Measurements from ENCODE around the gene KCNK3.

KCNK3 gene

DNA sequence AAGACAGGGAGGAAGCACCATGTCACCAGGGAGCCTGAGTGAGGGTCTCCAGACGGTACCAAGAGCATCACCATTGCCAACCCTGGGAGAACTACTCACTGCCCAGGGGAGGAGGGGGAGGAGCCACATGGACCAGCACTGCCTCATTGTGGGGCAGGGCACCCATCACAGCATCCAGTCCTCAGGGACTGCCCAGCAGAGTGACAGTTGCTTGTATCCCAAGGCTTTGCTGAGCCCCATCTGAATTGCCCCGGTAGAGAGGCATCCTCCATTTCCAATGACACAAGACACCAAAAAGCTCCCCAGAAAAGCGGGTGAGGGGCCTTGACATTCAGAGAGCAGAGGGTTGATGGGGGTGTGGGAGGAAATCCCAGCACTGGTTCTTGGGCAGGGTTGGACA, 44.5 kb upstream of the KCNK3 start:
- H3K14ac ChIP-seq (ENCODE audit: low read length in 2 of 2) = no peak overlapping the region
- H3K18ac ChIP-seq (ENCODE audit: low read depth in 1 of 2, low read length in 2 of 2) = no peak overlapping the region
- no peak overlapping the region for H2BK15ac ChIP-seq (ENCODE audit: low read depth, poor library complexity, severe bottlenecking)

DNA sequence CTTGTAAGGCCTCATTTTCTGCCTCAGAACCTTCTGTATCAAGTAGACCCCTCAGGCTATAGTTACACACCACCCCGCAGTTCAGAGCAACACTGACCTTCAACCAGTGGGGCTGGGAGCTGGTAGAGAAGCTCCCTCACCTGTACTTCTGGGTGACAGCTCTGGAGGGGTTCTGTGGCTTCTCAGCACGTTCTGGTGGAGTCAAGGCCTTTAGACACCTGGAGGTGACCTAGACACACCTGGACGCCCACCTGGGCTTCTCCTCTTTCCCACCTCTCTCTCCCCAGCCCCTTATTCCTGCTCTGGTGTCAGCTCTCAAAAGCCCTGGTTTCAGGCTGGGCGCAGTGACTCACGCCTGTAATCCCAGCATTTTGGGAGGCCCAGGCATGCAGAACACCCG, 44.0 kb upstream of the KCNK3 start:
- no peak for DNase-seq
- Histone ChIP-seq H2AFZ (ENCODE audit: low read depth, low read length) (no peak overlapping the region), H3K18ac (ENCODE audit: low read depth in 1 of 2, low read length in 2 of 2) (peak overlapping the region in 1 of 2 experiments; percentile 70), H3K4me1 (ENCODE audit: control insufficient read depth, insufficient read depth, low read depth, low read length) (no peaks in the 10 kb centered on the region), H3K9me3 (ENCODE audit: control insufficient read depth, low read length) (no peaks in the 10 kb centered on the region), H4K8ac (ENCODE audit: low read length) (no peak overlapping the region), H3K4me3 (ENCODE audit: insufficient read depth in 1 of 2, low read depth in 1 of 2, low read length in 2 of 2) (no peak overlapping the region), H3K4me2 (ENCODE audit: low read length, poor library complexity, severe bottlenecking) (no peak overlapping the region), H4K91ac (ENCODE audit: low read length) (no peak overlapping the region), H3K23ac (ENCODE audit: low read length in 2 of 2) (peak overlapping the region in 1 of 2 experiments; percentile 41), H3K27ac (ENCODE audit: low read length, poor library complexity, severe bottlenecking) (no peak overlapping the region), H3K4ac (ENCODE audit: low read depth in 1 of 2, low read length in 2 of 2) (no peak overlapping the region), H2BK12ac (ENCODE audit: low read length in 2 of 2) (no peak overlapping the region), H2BK15ac (ENCODE audit: low read depth, poor library complexity, severe bottlenecking) (no peak overlapping the region), H2BK120ac (ENCODE audit: low read depth, low read length) (no peak overlapping the region), H3K79me1 (replicated peaks; ENCODE audit: low read length, poor library complexity, severe bottlenecking) (no peaks in the 10 kb centered on the region), H2BK5ac (ENCODE audit: low read depth, low read length, poor library complexity, severe bottlenecking) (no peak overlapping the region), H3K27me3 (ENCODE audit: control insufficient read depth in 1 of 2, insufficient read depth in 1 of 2, low read length in 2 of 2) (peaks cover 65 to 76% of the 10 kb centered on the region in 2 experiments), H3K14ac (ENCODE audit: low read length in 2 of 2) (no peak overlapping the region), H3K36me3 (ENCODE audit: control insufficient read depth in 1 of 2, insufficient read depth in 2 of 2, low read depth in 1 of 2, low read length in 2 of 2) (no peaks in the 10 kb centered on the region), H3K9ac (ENCODE audit: low read length) (no peak overlapping the region), H2AK5ac (ENCODE audit: low read length, severe bottlenecking) (no peak overlapping the region)
- 78% methylated on average over 6 of the region's 6 CpGs for WGBS

More for the DNA sequence above, 44.5 kb upstream of the KCNK3 start:
- no peak overlapping the region for H2AK5ac ChIP-seq (ENCODE audit: low read length, severe bottlenecking)
- H3K9ac ChIP-seq (ENCODE audit: low read length) = no peak overlapping the region
- H3K4me1 ChIP-seq (ENCODE audit: control insufficient read depth, insufficient read depth, low read depth, low read length) = no peaks in the 10 kb centered on the region
- peaks cover 67 to 75% of the 10 kb centered on the region in 2 experiments for H3K27me3 ChIP-seq (ENCODE audit: control insufficient read depth in 1 of 2, insufficient read depth in 1 of 2, low read length in 2 of 2)
- H3K23ac ChIP-seq (ENCODE audit: low read length in 2 of 2) = peak overlapping the region in 1 of 2 experiments; percentile 41
- no peak overlapping the region for H3K27ac ChIP-seq (ENCODE audit: low read length, poor library complexity, severe bottlenecking)
- H3K36me3 ChIP-seq (ENCODE audit: control insufficient read depth in 1 of 2, insufficient read depth in 2 of 2, low read depth in 1 of 2, low read length in 2 of 2) = no peaks in the 10 kb centered on the region
- H2BK12ac ChIP-seq (ENCODE audit: low read length in 2 of 2) = peak overlapping the region in 1 of 2 experiments; percentile 25
- no peak overlapping the region for H3K4me2 ChIP-seq (ENCODE audit: low read length, poor library complexity, severe bottlenecking)
- no peaks in the 10 kb centered on the region for H3K79me1 ChIP-seq (replicated peaks; ENCODE audit: low read length, poor library complexity, severe bottlenecking)
- H2BK5ac ChIP-seq (ENCODE audit: low read depth, low read length, poor library complexity, severe bottlenecking) = no peak overlapping the region
- DNase-seq = no peak
- H3K4ac ChIP-seq (ENCODE audit: low read depth in 1 of 2, low read length in 2 of 2) = no peak overlapping the region
- H2AFZ ChIP-seq (ENCODE audit: low read depth, low read length) = no peak overlapping the region
- WGBS = 87% methylated on average over 3 of the region's 3 CpGs
- H3K9me3 ChIP-seq (ENCODE audit: control insufficient read depth, low read length) = no peaks in the 10 kb centered on the region
- no peak overlapping the region for H4K8ac ChIP-seq (ENCODE audit: low read length)
- no peak overlapping the region for H4K91ac ChIP-seq (ENCODE audit: low read length)
- H3K4me3 ChIP-seq (ENCODE audit: insufficient read depth in 1 of 2, low read depth in 1 of 2, low read length in 2 of 2) = no peak overlapping the region
- no peak overlapping the region for H2BK120ac ChIP-seq (ENCODE audit: low read depth, low read length)

DNA sequence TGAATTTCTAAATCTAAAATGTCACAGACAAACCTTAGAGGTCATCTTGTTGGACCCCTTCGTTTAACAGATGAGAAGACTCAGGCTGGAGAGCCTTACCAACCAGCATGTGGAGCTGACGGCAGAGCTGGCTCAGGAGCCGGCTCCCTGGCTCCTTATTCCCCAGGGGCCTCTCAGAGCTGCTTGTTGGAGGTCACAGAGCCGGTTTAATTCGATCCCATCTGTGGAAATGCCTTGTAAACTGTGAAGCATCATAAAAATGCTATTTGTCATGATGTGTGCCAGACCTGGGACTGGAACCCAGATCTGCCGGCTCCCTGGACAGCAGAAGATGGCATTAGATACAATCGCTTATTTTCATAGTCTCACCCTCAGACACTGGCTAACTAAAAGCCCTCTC, 43.2 kb upstream of the KCNK3 start:
- H2BK120ac ChIP-seq (ENCODE audit: low read depth, low read length) = no peak overlapping the region
- H3K9me3 ChIP-seq (ENCODE audit: control insufficient read depth, low read length) = no peaks in the 10 kb centered on the region
- H2BK12ac ChIP-seq (ENCODE audit: low read length in 2 of 2) = no peak overlapping the region
- no peak overlapping the region for H3K4me2 ChIP-seq (ENCODE audit: low read length, poor library complexity, severe bottlenecking)
- no peak overlapping the region for H3K4me3 ChIP-seq (ENCODE audit: insufficient read depth in 1 of 2, low read depth in 1 of 2, low read length in 2 of 2)
- H2BK5ac ChIP-seq (ENCODE audit: low read depth, low read length, poor library complexity, severe bottlenecking) = no peak overlapping the region
- no peak overlapping the region for H4K8ac ChIP-seq (ENCODE audit: low read length)
- H3K4me1 ChIP-seq (ENCODE audit: control insufficient read depth, insufficient read depth, low read depth, low read length) = no peaks in the 10 kb centered on the region
- no peak overlapping the region for H3K9ac ChIP-seq (ENCODE audit: low read length)
- no peak for DNase-seq
- H3K27me3 ChIP-seq (ENCODE audit: control insufficient read depth in 1 of 2, insufficient read depth in 1 of 2, low read length in 2 of 2) = peaks cover 60 to 82% of the 10 kb centered on the region in 2 experiments
- no peak overlapping the region for H3K18ac ChIP-seq (ENCODE audit: low read depth in 1 of 2, low read length in 2 of 2)
- peak overlapping the region; percentile 66 for H2BK15ac ChIP-seq (ENCODE audit: low read depth, poor library complexity, severe bottlenecking)
- H3K27ac ChIP-seq (ENCODE audit: low read length, poor library complexity, severe bottlenecking) = no peak overlapping the region
- H3K14ac ChIP-seq (ENCODE audit: low read length in 2 of 2) = no peak overlapping the region
- no peak overlapping the region for H4K91ac ChIP-seq (ENCODE audit: low read length)
- H3K79me1 ChIP-seq (replicated peaks; ENCODE audit: low read length, poor library complexity, severe bottlenecking) = no peaks in the 10 kb centered on the region
- no peak overlapping the region for H2AK5ac ChIP-seq (ENCODE audit: low read length, severe bottlenecking)
- no peak overlapping the region for H2AFZ ChIP-seq (ENCODE audit: low read depth, low read length)
- no peak overlapping the region for H3K23ac ChIP-seq (ENCODE audit: low read length in 2 of 2)
- no peak overlapping the region for H3K4ac ChIP-seq (ENCODE audit: low read depth in 1 of 2, low read length in 2 of 2)
- H3K36me3 ChIP-seq (ENCODE audit: control insufficient read depth in 1 of 2, insufficient read depth in 2 of 2, low read depth in 1 of 2, low read length in 2 of 2) = no peaks in the 10 kb centered on the region
- 48% methylated on average over 7 of the region's 7 CpGs for WGBS

DNA sequence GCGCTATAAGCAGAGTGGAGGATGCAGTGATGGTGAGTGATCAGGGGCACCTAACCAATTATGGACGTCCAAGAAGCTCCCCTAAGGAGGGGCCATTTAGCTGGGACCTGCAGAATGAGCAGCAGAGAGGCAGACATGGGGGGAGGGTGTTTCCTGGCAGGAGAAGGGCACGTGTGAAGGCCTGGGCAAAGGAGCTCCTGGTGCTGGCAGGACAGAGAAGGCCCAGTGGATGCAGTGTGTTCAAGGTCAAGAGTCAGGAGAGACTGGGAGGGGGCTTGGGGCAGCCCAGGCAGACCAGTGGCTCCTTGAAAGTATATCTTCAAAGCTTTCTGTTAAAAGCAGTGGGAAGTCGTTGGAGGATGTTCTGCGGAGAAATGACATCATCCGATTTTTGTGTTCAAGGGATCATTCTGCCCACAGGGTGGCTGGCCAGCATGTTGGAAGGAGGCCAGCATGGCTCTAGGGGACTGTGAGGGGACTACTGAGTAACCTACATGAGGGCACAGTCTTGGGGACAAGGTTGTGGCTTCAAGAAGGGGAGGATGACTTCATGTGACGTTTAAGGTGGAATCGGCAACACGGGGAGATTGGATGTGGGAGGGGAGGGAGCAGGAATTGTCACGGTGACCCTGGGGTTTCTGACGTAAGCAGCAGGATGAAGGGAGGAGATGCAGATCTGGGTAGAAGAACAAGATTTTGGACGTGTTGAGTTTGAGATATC, 42.4 kb upstream of the KCNK3 start:
- Histone ChIP-seq H3K4ac (ENCODE audit: low read depth in 1 of 2, low read length in 2 of 2) (no peak overlapping the region), H2BK120ac (ENCODE audit: low read depth, low read length) (no peak overlapping the region), H3K27ac (ENCODE audit: low read length, poor library complexity, severe bottlenecking) (no peak overlapping the region), H3K79me1 (replicated peaks; ENCODE audit: low read length, poor library complexity, severe bottlenecking) (no peaks in the 10 kb centered on the region), H3K4me2 (ENCODE audit: low read length, poor library complexity, severe bottlenecking) (no peak overlapping the region), H3K14ac (ENCODE audit: low read length in 2 of 2) (no peak overlapping the region), H2BK12ac (ENCODE audit: low read length in 2 of 2) (no peak overlapping the region), H3K4me3 (ENCODE audit: insufficient read depth in 1 of 2, low read depth in 1 of 2, low read length in 2 of 2) (no peak overlapping the region), H3K27me3 (ENCODE audit: control insufficient read depth in 1 of 2, insufficient read depth in 1 of 2, low read length in 2 of 2) (peaks cover 53 to 81% of the 10 kb centered on the region in 2 experiments), H3K4me1 (ENCODE audit: control insufficient read depth, insufficient read depth, low read depth, low read length) (no peaks in the 10 kb centered on the region), H4K8ac (ENCODE audit: low read length) (no peak overlapping the region), H2AFZ (ENCODE audit: low read depth, low read length) (no peak overlapping the region), H3K23ac (ENCODE audit: low read length in 2 of 2) (no peak overlapping the region), H2BK5ac (ENCODE audit: low read depth, low read length, poor library complexity, severe bottlenecking) (no peak overlapping the region), H4K91ac (ENCODE audit: low read length) (peak overlapping the region; percentile 46), H2AK5ac (ENCODE audit: low read length, severe bottlenecking) (no peak overlapping the region), H3K9ac (ENCODE audit: low read length) (no peak overlapping the region), H3K36me3 (ENCODE audit: control insufficient read depth in 1 of 2, insufficient read depth in 2 of 2, low read depth in 1 of 2, low read length in 2 of 2) (no peaks in the 10 kb centered on the region), H3K9me3 (ENCODE audit: control insufficient read depth, low read length) (no peaks in the 10 kb centered on the region), H3K18ac (ENCODE audit: low read depth in 1 of 2, low read length in 2 of 2) (no peak overlapping the region), H2BK15ac (ENCODE audit: low read depth, poor library complexity, severe bottlenecking) (peak overlapping the region; percentile 44)
- 87% methylated on average over 12 of the region's 12 CpGs for WGBS
- DNase-seq = no peak

All from mesenchymal stem cell (in vitro differentiated cells and primary cell).